GM20000 (cell line): Measurements from ENCODE around the gene PAGR1.
"Not testable (repeated sequence)": the region's sequence is repeated elsewhere in the genome, so short reads cannot be mapped to it uniquely, and the experiment has no call there.

Source experiments
- DNase-seq: peaks from one replicate; pipeline ENCODE4 v3.0.0; 2012; ENCODE audit warnings: low spot score
- TF ChIP-seq, protein P1 (sequence below): IDR thresholded peaks from 2 replicates; pipeline ENCODE4 v1.5.1; 2012; ENCODE audit warnings: mild to moderate bottlenecking, control low read depth; ENCODE audit errors: extremely low read depth, missing control alignments

The PAGR1 gene

DNA sequence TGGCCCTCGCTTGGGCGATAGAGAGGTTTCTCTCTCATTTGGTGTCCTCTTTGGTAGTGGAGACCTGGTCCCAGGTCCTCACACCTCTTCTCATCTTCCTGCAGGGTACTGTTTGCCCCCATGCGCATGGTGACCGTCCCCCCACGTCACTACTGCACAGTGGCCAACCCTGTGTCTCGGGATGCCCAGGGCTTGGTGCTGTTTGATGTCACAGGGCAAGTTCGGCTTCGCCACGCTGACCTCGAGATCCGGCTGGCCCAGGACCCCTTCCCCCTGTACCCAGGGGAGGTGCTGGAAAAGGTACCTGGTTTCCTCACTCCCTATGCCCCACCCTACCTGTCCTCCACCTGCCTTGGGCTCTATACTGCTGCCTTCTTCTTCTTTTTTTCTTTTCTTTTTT, 14.8 kb downstream of the PAGR1 start:
- no peak for DNase-seq
- TF ChIP-seq, protein P1, sequence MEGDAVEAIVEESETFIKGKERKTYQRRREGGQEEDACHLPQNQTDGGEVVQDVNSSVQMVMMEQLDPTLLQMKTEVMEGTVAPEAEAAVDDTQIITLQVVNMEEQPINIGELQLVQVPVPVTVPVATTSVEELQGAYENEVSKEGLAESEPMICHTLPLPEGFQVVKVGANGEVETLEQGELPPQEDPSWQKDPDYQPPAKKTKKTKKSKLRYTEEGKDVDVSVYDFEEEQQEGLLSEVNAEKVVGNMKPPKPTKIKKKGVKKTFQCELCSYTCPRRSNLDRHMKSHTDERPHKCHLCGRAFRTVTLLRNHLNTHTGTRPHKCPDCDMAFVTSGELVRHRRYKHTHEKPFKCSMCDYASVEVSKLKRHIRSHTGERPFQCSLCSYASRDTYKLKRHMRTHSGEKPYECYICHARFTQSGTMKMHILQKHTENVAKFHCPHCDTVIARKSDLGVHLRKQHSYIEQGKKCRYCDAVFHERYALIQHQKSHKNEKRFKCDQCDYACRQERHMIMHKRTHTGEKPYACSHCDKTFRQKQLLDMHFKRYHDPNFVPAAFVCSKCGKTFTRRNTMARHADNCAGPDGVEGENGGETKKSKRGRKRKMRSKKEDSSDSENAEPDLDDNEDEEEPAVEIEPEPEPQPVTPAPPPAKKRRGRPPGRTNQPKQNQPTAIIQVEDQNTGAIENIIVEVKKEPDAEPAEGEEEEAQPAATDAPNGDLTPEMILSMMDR, result no peak

DNA sequence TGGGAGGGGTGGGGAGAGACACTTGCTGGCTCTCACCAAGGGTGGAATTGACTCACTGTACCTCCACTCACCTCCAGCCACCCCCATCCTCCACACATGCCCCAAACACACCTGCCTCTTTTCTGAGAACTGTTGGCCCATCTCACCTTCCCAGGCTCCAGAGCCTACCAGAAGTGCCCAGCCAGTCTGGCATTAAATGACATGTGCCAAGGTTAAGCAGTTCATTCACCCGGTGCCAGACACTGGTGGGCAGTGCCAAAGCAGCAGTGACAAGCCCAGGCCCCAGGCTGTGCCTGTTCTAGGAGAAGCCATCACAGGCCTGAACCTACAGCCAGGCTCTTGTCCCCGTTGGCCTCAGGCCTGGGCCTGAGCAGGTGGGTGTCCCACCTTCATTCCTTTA, 15.5 kb downstream of the PAGR1 start:
- no peak for DNase-seq
- TF ChIP-seq, protein P1, result no peak

DNA sequence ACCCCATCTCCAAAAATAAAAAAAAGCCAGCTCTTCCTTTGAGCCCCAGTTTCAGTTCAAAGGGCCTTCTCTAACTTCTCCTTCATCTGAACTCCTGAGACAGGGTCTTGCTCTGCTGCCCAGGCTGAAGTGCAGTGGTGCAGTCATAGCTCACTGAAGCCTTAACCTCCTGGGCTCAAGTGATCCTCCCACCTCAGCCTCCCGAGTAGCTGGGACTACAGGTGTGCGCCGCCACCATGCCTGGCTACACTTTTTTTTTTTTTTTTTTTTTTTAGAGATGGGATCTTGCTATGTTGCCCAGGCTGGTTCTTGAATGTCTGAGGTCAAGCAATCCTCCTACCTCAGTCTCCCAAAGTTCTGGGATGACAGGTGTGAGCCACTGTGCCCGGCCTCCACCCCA, 17.3 kb downstream of the PAGR1 start:
- DNase-seq, result not testable (repeated sequence)

DNA sequence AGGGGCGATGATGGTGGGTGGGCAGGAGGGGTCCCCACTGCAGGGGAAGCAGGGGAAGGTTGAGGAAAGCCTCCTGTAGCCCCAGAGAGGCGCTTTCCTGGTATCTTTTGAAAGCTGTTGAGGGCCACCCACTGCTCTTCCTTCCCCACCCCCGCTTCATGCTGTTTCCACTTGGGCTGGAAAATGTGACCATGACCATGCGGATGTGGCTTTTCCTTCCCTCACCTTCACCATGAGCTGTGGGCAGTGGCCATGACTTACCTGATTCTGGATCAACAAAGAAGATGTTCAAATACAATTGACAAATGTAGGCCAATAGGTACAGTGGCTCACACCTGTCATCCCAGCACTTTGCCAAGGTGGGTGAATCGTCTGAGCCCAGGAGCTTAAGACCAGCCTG, 18.1 kb downstream of the PAGR1 start:
- no peak for DNase-seq
- TF ChIP-seq, protein P1, result no peak

DNA sequence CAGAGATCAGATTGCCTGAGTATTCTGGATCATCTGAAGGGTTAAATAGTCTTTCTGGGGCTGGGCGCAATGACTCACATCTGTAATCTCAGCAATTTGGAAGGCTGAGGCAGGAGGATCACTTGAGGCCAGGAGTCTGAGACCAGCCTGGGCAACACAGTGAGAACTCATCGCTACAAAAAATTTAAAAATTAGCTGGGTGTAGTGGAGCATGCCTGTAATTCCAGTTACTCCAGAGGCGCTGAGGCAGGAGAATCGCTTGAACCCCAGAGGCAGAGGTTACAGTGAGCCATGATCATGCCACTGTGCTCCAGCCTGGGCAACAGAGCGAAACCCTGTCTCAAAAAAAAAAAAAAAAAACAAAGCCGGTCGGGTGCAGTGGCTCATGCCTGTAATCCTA, 20.0 kb downstream of the PAGR1 start:
- TF ChIP-seq, protein P1, result no peak
- DNase-seq, result no peak

DNA sequence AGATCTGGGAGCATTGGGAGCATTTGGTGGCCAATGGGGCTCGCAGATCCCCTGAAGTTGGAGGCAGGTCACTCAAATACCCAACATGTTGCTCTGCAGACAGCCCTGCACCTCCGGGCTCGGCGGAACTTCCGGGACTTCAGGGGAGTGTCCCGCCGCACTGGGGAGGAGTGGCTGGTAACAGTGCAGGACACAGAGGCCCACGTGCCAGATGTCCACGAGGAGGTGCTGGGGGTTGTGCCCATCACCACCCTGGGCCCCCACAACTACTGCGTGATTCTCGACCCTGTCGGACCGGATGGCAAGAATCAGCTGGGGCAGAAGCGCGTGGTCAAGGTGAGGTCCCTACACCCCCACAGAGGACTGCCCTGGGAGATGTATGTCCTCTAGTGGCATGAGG, 20.7 kb downstream of the PAGR1 start:
- DNase-seq, result no peak
- TF ChIP-seq, protein P1, result no peak

DNA sequence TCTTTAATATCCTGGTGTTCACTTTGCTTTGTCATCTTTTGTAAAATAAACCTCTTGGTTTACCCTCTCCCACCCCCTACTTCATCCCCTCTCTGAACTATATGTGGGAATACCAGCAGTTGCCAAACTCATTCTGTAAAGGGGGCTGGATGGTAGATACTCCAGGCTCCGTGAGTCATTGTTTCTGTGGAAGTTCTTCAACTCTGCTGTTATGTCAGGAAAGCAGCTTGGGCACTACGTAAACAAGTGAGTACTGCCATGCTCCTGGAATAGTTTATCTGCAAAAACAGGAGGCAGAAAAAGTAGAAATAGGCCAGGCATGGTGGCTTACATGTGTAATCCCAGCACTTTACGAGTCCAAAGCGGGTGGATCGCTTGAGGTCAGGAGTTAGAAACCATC, 21.9 kb downstream of the PAGR1 start:
- DNase-seq, result no peak
- TF ChIP-seq, protein P1, result no peak

DNA sequence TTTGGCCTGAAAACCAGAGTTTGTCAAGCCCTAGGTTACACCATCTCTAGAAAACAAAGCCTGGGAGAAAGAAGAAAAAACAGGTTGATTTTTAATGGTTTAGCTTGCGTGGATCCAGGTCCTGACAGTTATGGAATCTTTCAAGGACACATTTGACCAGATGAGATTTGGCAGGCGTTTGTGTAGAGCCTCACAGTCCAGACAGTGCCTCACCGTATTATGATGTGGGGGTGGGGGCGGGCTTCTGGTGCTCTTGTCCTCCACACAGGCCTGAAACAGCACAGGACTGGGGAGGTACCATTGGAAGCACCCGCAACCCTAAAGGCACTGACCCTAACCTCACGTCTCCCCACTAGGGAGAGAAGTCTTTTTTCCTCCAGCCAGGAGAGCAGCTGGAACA, 23.9 kb downstream of the PAGR1 start:
- DNase-seq, result no peak

More for the DNA sequence above, 23.9 kb downstream of the PAGR1 start:
- TF ChIP-seq, protein P1, result no peak
